HepG2 (cell line): ENCODE data around the gene CCDC157. TPM values are rescaled to one million over a fixed set of nuclear protein-coding genes. Genes with fewer than 3 reads are reported as not detected.

ENCODE experiments used
- ATF1 ChIP-seq: IDR thresholded peaks from 2 replicates; pipeline ENCODE4 v1.6.1; 2016; ENCODE audit warnings: mild to moderate bottlenecking, control low read depth
- ATRX ChIP-seq: sonication (generic); formaldehyde crosslinking; IDR thresholded peaks from 2 replicates; pipeline ENCODE4 v1.4.0; 2020; ENCODE audit warnings: missing genetic modification reagents, borderline replicate concordance
- EEA1 ChIP-seq: sonication (generic); formaldehyde crosslinking; IDR thresholded peaks from 2 replicates; pipeline ENCODE4 v1.5.1; 2020; ENCODE audit warnings: mild to moderate bottlenecking, missing genetic modification reagents, borderline replicate concordance
- ELF1 ChIP-seq: sonication (generic); formaldehyde crosslinking; IDR thresholded peaks from 2 replicates; pipeline ENCODE4 v1.4.0; 2020; ENCODE audit warnings: missing genetic modification reagents
- FOXJ3 ChIP-seq: sonication (generic); formaldehyde crosslinking; IDR thresholded peaks from 2 replicates; pipeline ENCODE4 v1.4.0; 2020; ENCODE audit warnings: missing genetic modification reagents, mild to moderate bottlenecking, borderline replicate concordance
- GATAD2A ChIP-seq: IDR thresholded peaks from 2 replicates; pipeline ENCODE4 v1.6.1; 2016
- KLF15 ChIP-seq: sonication (generic); formaldehyde crosslinking; IDR thresholded peaks from 2 replicates; pipeline ENCODE4 v1.8.1; 2023; ENCODE audit warnings: borderline replicate concordance, mild to moderate bottlenecking, inconsistent platforms, missing genetic modification reagents, mixed read lengths
- KMT2A ChIP-seq: sonication (generic); formaldehyde crosslinking; IDR thresholded peaks from 2 replicates; pipeline ENCODE4 v1.4.0; 2020; ENCODE audit warnings: missing genetic modification reagents
- MYC ChIP-seq: sonication (generic); formaldehyde crosslinking; IDR thresholded peaks from 2 replicates; pipeline ENCODE4 v1.9.0; 2021; ENCODE audit warnings: missing genetic modification reagents, borderline replicate concordance
- POLR2A ChIP-seq, 2 experiments: IDR thresholded peaks; 2 replicates each; pipeline ENCODE4 v1.6.1; 2011; ENCODE audit warnings: low read depth in 2 of 2, low read length in 2 of 2, mild to moderate bottlenecking in 1 of 2, moderate library complexity in 1 of 2; ENCODE audit not compliant: insufficient read depth in 1 of 2
- RARA ChIP-seq: IDR thresholded peaks from 2 replicates; pipeline ENCODE4 v1.6.1; 2016; ENCODE audit warnings: missing genetic modification reagents, missing compliant biosample characterization
- REL ChIP-seq: sonication (generic); formaldehyde crosslinking; conservative IDR thresholded peaks from 2 replicates; pipeline ENCODE4 v1.8.0; 2022; ENCODE audit warnings: mild to moderate bottlenecking, missing genetic modification reagents, moderate library complexity
- SP1 ChIP-seq, 2 experiments: fragments of 450-650 bp in 1 of 2; sonication (generic) in 1 of 2; formaldehyde crosslinking in 1 of 2; IDR thresholded peaks; 2 replicates each; pipeline versions ENCODE4 v1.4.0 to v1.6.1; 2016 to 2020; ENCODE audit warnings: missing genetic modification reagents in 1 of 2
- TCF7 ChIP-seq: sonication (generic); IDR thresholded peaks from 2 replicates; pipeline ENCODE4 v1.6.1; 2016; ENCODE audit warnings: antibody characterized with exemption, low read depth
- ZMYM2 ChIP-seq: sonication (generic); formaldehyde crosslinking; IDR thresholded peaks from 2 replicates; pipeline ENCODE4 v1.8.0; 2022; ENCODE audit warnings: mild to moderate bottlenecking, missing genetic modification reagents
- ZMYM4 ChIP-seq: sonication (generic); formaldehyde crosslinking; IDR thresholded peaks from 2 replicates; pipeline ENCODE4 v1.8.1; 2023; ENCODE audit warnings: mild to moderate bottlenecking, missing genetic modification reagents
- ZNF235 ChIP-seq: sonication (generic); formaldehyde crosslinking; IDR thresholded peaks from 2 replicates; pipeline ENCODE4 v1.8.1; 2023; ENCODE audit warnings: mild to moderate bottlenecking, missing genetic modification reagents, borderline replicate concordance
- ZNF326 ChIP-seq: sonication (generic); formaldehyde crosslinking; IDR thresholded peaks from 2 replicates; pipeline ENCODE4 v1.4.0; 2020; ENCODE audit warnings: missing genetic modification reagents, borderline replicate concordance
- ZNF354B ChIP-seq: sonication (generic); formaldehyde crosslinking; IDR thresholded peaks from 2 replicates; pipeline ENCODE4 v1.8.0; 2022; ENCODE audit warnings: mild to moderate bottlenecking, missing genetic modification reagents
- ZNF430 ChIP-seq: sonication (generic); formaldehyde crosslinking; IDR thresholded peaks from 2 replicates; pipeline ENCODE4 v1.9.0; 2021; ENCODE audit warnings: mild to moderate bottlenecking, missing genetic modification reagents
- ZNF564 ChIP-seq: sonication (generic); formaldehyde crosslinking; IDR thresholded peaks from 2 replicates; pipeline ENCODE4 v1.8.1; 2023; ENCODE audit warnings: mild to moderate bottlenecking, missing genetic modification reagents
- polyA plus RNA-seq, 8 experiments: library from polyadenylated mRNA; depleted of rRNA in 3 of 8; stranded (reverse) in 7 of 8; unstranded in 1 of 8; fragments of >200 nt; fragmentation: Illumina TruSeq in 4 of 8; extraction: Trizol in 4 of 8; gene quantifications; 2 replicates each; pipeline versions ENCODE4 v1.2.1 to v1.2.3, GENCODE V29; 2011 to 2016; ENCODE audit warnings: low read depth in 4 of 8, missing spikeins in 1 of 8, mixed read lengths in 1 of 8; ENCODE audit not compliant: insufficient read depth in 1 of 8
- total RNA-seq, 5 experiments: library from RNA; depleted of rRNA; stranded (reverse); fragments of >200 nt; fragmentation: Illumina TruSeq; extraction: Trizol; gene quantifications; 2 replicates each; pipeline ENCODE4 v1.2.3, GENCODE V29; 2016; ENCODE audit warnings: low read depth in 1 of 5
- TF ChIP-seq, protein P1 (sequence below): sonication (generic); formaldehyde crosslinking; IDR thresholded peaks from 2 replicates; pipeline ENCODE4 v1.8.0; 2023; ENCODE audit warnings: mild to moderate bottlenecking, missing genetic modification reagents
- TF ChIP-seq, protein P2 (sequence below): sonication (generic); formaldehyde crosslinking; IDR thresholded peaks from 2 replicates; pipeline ENCODE4 v1.8.0; 2022; ENCODE audit warnings: low read depth, missing genetic modification reagents
- TF ChIP-seq, protein P3 (sequence below): sonication (generic); formaldehyde crosslinking; IDR thresholded peaks from 2 replicates; pipeline ENCODE4 v1.8.1; 2023; ENCODE audit warnings: mild to moderate bottlenecking, moderate library complexity, missing genetic modification reagents
- TF ChIP-seq, protein P4 (sequence below): sonication (generic); formaldehyde crosslinking; IDR thresholded peaks from 2 replicates; pipeline ENCODE4 v1.4.0; 2020; ENCODE audit warnings: missing genetic modification reagents

Gene CCDC157
- total and polyA plus RNA-seq, 2 of the 13 experiments (the other 11 are each of a cell fraction or from before 2014, with no cell fraction given) = 1.4 to 1.6 TPM

DNA sequence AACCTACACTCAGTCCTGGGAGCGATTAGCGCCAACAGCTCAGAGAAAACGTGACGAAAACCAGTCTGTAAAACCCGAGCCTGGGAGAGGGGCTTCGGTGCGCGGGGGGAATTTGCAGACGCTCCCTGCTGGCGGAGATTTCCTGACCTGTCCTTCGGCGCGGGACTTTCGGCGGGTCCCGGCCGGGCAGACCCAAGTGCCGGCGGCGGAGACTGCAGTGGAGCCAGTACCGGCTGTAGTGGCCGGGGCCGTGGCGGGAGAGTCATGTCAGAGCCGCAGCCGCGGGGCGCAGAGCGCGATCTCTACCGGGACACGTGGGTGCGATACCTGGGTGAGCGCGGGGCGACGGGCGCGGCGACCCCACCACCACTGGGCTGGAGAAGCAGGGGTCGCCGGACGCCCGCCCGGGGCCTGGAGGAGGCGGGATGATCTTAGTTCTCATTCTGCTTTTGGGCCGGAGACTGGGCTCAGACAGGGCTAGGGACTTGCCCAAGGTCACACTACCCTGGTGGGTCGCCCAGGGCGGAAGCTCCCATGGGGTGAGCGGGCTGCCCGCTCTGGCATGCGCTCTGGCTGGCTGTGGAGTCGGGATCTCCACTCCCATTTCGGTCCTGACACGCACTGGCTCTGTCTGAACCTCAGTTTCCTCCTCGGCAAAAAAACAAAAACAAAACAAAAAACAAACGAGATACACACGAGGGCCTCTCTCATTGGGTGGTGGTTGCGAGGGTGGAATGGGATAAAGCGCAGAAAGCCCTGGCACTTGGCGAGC, 69.0 kb downstream of the CCDC157 start, which contains the start of gene MTFP1 (continued):
- TF ChIP-seq, protein P1, sequence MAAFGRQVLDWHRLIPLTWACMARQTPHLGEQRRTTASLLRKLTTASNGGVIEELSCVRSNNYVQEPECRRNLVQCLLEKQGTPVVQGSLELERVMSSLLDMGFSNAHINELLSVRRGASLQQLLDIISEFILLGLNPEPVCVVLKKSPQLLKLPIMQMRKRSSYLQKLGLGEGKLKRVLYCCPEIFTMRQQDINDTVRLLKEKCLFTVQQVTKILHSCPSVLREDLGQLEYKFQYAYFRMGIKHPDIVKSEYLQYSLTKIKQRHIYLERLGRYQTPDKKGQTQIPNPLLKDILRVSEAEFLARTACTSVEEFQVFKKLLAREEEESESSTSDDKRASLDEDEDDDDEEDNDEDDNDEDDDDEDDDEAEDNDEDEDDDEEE (CRISPR knock-in tag) = 0 out of 2 replicates have a peak, but pooled peaks have one; percentile 38
- TF ChIP-seq ZNF235 (CRISPR knock-in tag) (no peak), ZMYM4 (CRISPR knock-in tag) (0 out of 2 replicates have a peak, but pooled peaks have one; percentile 22), GATAD2A (CRISPR knock-in tag) (0 out of 2 replicates have a peak, but pooled peaks have one; percentile 26), KMT2A (CRISPR knock-in tag) (peak; percentile 40; the same call in 1 of the 2 replicates), ZNF430 (CRISPR knock-in tag) (0 out of 2 replicates have a peak, but pooled peaks have one; percentile 44), KLF15 (CRISPR knock-in tag) (no peak), MYC (CRISPR knock-in tag) (peak; percentile 70), TCF7 (no peak), ELF1 (CRISPR knock-in tag) (no peak), ZMYM2 (CRISPR knock-in tag) (0 out of 2 replicates have a peak, but pooled peaks have one; percentile 63), RARA (CRISPR knock-in tag) (no peak), POLR2A (IDR thresholded peaks at IDR 0.05; ENCODE audit: insufficient read depth in 1 of 2, low read depth in 2 of 2, low read length in 2 of 2) (peak; percentile 43 to 73; a peak in 2 of 4 replicates), SP1 (IDR thresholded peaks at IDR 0.05) (no peak), SP1 (CRISPR knock-in tag; IDR thresholded peaks at IDR 0.05) (no peak), ZNF354B (CRISPR knock-in tag) (0 out of 2 replicates have a peak, but pooled peaks have one; percentile 66), ATF1 (no peak), ZNF564 (peak; percentile 74; the same call in 1 of the 2 replicates), EEA1 (CRISPR knock-in tag) (no peak), FOXJ3 (CRISPR knock-in tag) (no peak), ZNF326 (CRISPR knock-in tag) (no peak), REL (CRISPR knock-in tag) (no peak), ATRX (CRISPR knock-in tag) (no peak)
- TF ChIP-seq, protein P2, sequence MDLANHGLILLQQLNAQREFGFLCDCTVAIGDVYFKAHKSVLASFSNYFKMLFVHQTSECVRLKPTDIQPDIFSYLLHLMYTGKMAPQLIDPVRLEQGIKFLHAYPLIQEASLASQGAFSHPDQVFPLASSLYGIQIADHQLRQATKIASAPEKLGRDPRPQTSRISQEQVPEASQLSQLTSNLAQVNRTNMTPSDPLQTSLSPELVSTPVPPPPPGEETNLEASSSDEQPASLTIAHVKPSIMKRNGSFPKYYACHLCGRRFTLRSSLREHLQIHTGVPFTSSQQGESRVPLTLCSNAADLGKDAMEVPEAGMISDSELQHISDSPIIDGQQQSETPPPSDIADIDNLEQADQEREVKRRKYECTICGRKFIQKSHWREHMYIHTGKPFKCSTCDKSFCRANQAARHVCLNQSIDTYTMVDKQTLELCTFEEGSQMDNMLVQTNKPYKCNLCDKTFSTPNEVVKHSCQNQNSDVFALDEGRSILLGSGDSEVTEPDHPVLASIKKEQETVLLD (CRISPR knock-in tag) = 0 out of 2 replicates have a peak, but pooled peaks have one; percentile 26
- TF ChIP-seq, protein P3, sequence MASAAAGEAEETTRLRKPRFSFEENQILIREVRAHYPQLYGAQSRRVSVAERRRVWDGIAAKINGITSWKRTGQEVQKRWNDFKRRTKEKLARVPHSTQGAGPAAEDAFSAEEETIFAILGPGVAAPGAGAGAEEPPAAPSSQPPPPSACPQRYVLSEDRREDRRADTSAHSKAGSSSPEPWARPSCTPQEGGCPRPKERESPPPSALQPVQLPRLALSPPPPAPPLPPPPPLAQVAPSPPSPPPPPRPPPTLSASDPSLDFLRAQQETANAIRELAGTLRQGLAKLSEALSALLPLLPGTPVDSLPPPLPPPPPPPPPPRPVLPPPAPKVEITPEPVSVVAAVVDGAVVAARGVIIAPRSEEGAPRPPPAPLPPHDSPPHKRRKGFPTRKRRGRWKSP = peak; percentile 69; the same call in 1 of the 2 replicates
- TF ChIP-seq, protein P4, sequence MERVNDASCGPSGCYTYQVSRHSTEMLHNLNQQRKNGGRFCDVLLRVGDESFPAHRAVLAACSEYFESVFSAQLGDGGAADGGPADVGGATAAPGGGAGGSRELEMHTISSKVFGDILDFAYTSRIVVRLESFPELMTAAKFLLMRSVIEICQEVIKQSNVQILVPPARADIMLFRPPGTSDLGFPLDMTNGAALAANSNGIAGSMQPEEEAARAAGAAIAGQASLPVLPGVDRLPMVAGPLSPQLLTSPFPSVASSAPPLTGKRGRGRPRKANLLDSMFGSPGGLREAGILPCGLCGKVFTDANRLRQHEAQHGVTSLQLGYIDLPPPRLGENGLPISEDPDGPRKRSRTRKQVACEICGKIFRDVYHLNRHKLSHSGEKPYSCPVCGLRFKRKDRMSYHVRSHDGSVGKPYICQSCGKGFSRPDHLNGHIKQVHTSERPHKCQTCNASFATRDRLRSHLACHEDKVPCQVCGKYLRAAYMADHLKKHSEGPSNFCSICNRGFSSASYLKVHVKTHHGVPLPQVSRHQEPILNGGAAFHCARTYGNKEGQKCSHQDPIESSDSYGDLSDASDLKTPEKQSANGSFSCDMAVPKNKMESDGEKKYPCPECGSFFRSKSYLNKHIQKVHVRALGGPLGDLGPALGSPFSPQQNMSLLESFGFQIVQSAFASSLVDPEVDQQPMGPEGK (CRISPR knock-in tag) = peak; percentile 47; the same call in 1 of the 2 replicates
